SK-N-MC (cell line): ENCODE results near the gene HES4.

ENCODE experiments used
- EZH2 ChIP-seq: fragments of 200-600 bp; sonication (generic); IDR thresholded peaks from one replicate; pipeline ENCODE4 v1.6.1; 2017; ENCODE audit warnings: antibody characterized with exemption
- POLR2AphosphoS5 ChIP-seq: IDR thresholded peaks from 2 replicates; pipeline ENCODE4 v1.6.1; 2012; ENCODE audit warnings: mild to moderate bottlenecking, low read depth, low read length, borderline replicate concordance

GRCh38 chr1:959731-960362 lies 40.0 kb downstream of the HES4 start:
- TF ChIP-seq EZH2 (no peak), POLR2AphosphoS5 (no peak)
